Keratinocyte (primary cell): ENCODE data around the gene PATE4.

Source experiments
- EZH2 ChIP-seq: IDR thresholded peaks from one replicate; pipeline ENCODE4 v1.6.1; 2012; ENCODE audit warnings: inconsistent platforms, mild to moderate bottlenecking, low read length, moderate library complexity
- TF ChIP-seq, protein P1 (sequence below), 3 experiments: IDR thresholded peaks in 1 of 3; conservative IDR thresholded peaks in 1 of 3; optimal IDR thresholded peaks in 1 of 3; 2 replicates in 2 of 3; 3 replicates in 1 of 3; pipeline versions ENCODE3 to v1.5.1; 2011; ENCODE audit warnings: low read length in 3 of 3, mild to moderate bottlenecking in 3 of 3, moderate library complexity in 2 of 3, control low read depth in 1 of 3, inconsistent platforms in 1 of 3; ENCODE audit not compliant: insufficient read depth in 2 of 3; ENCODE audit errors: extremely low read depth in 1 of 3

DNA sequence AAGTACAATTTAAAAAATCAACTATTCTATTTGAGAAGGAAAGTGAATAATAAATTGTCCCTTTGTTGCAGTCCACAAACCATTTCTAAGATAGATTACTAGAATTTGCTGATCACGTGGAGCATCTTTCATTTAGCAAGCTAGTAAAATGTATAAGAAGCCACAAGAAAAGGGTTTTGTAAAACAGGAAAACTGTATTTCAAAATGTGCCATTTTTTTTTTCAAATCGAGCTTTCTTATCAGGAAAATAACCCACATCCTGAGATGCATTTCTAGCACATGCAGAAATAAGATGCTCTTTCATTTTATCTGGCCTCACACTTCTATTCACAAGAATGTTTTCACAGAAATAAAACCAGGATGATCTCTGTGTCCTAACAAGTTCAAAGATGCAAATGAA lies 48.4 kb upstream of the PATE4 start:
- TF ChIP-seq, protein P1, sequence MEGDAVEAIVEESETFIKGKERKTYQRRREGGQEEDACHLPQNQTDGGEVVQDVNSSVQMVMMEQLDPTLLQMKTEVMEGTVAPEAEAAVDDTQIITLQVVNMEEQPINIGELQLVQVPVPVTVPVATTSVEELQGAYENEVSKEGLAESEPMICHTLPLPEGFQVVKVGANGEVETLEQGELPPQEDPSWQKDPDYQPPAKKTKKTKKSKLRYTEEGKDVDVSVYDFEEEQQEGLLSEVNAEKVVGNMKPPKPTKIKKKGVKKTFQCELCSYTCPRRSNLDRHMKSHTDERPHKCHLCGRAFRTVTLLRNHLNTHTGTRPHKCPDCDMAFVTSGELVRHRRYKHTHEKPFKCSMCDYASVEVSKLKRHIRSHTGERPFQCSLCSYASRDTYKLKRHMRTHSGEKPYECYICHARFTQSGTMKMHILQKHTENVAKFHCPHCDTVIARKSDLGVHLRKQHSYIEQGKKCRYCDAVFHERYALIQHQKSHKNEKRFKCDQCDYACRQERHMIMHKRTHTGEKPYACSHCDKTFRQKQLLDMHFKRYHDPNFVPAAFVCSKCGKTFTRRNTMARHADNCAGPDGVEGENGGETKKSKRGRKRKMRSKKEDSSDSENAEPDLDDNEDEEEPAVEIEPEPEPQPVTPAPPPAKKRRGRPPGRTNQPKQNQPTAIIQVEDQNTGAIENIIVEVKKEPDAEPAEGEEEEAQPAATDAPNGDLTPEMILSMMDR (optimal IDR thresholded peaks at IDR 0.05 in 1 of 3, IDR thresholded peaks at IDR 0.05 in 1 of 3, conservative IDR thresholded peaks at IDR 0.05 in 1 of 3; ENCODE audit: extremely low read depth in 1 of 3, insufficient read depth in 2 of 3, low read length in 3 of 3), result no peak
- TF ChIP-seq EZH2, result no peak
